GM23338 (cell line): ENCODE measurements around the gene STK24. TPM values are rescaled to one million over a fixed set of nuclear protein-coding genes. Genes with fewer than 3 reads are reported as not detected.

Experiments used
- ATAC-seq: fragments of 200-7000 bp; cut with Tn5 transposase; 3 replicates; pipeline ENCODE4 v1.9.1; 2020
- DNase-seq: peaks from one replicate; pipeline ENCODE4 v3.0.0-alpha.2; 2015; ENCODE audit warnings: low spot score
- H2AFZ ChIP-seq: fragments of 200-600 bp; sonication (generic); 2 replicates; pipeline ENCODE4 v1.8.0; 2016; ENCODE audit warnings: antibody characterized with exemption, mild to moderate bottlenecking, moderate library complexity
- H3F3A ChIP-seq: fragments of 200-600 bp; sonication (generic); replicated peaks from 2 replicates; pipeline ENCODE4 v1.8.0; 2017; ENCODE audit warnings: antibody characterized with exemption, mixed run types, low read depth
- H3K27ac ChIP-seq: fragments of 200-600 bp; sonication (generic); 2 replicates; pipeline ENCODE4 v1.6.1; 2016; ENCODE audit warnings: low read depth
- H3K27me3 ChIP-seq: fragments of 200-600 bp; sonication (generic); 2 replicates; pipeline ENCODE4 v1.8.0; 2016; ENCODE audit warnings: mild to moderate bottlenecking, mixed run types, moderate library complexity; ENCODE audit not compliant: insufficient read depth
- H3K36me3 ChIP-seq: fragments of 200-600 bp; sonication (generic); 2 replicates; pipeline ENCODE4 v1.8.0; 2016; ENCODE audit warnings: mild to moderate bottlenecking; ENCODE audit not compliant: insufficient read depth
- H3K4me1 ChIP-seq: fragments of 200-600 bp; sonication (generic); 2 replicates; pipeline ENCODE4 v1.8.0; 2016; ENCODE audit warnings: mild to moderate bottlenecking, moderate library complexity; ENCODE audit not compliant: insufficient read depth
- H3K4me2 ChIP-seq: fragments of 200-600 bp; sonication (generic); 2 replicates; pipeline ENCODE4 v1.7.1; 2017; ENCODE audit warnings: mixed run types
- H3K4me3 ChIP-seq: fragments of 200-600 bp; sonication (generic); 2 replicates; pipeline ENCODE4 v1.6.1; 2016; ENCODE audit warnings: mixed run types
- H3K79me2 ChIP-seq: fragments of 200-600 bp; sonication (generic); replicated peaks from 2 replicates; pipeline ENCODE4 v1.8.0; 2017; ENCODE audit warnings: mild to moderate bottlenecking; ENCODE audit not compliant: insufficient read depth
- H3K9me2 ChIP-seq: fragments of 200-600 bp; sonication (generic); 2 replicates; pipeline ENCODE4 v1.8.0; 2017; ENCODE audit not compliant: insufficient read depth
- H4K20me1 ChIP-seq: fragments of 200-600 bp; sonication (generic); replicated peaks from 2 replicates; pipeline ENCODE4 v1.8.0; 2017; ENCODE audit warnings: mild to moderate bottlenecking; ENCODE audit not compliant: insufficient read depth
- H3K27ac Mint-ChIP-seq: 2 replicates; pipeline ENCODE4 v1.8.0; 2020; ENCODE audit warnings: inconsistent platforms, mild to moderate bottlenecking, moderate library complexity, mixed read lengths
- H3K27me3 Mint-ChIP-seq: 3 replicates; pipeline ENCODE4 v1.8.0; 2022; ENCODE audit warnings: low read depth, mild to moderate bottlenecking, moderate library complexity, mixed read lengths, inconsistent platforms; ENCODE audit not compliant: insufficient read depth, poor library complexity
- H3K36me3 Mint-ChIP-seq: 3 replicates; pipeline ENCODE4 v1.8.0; 2021; ENCODE audit warnings: low read depth, mild to moderate bottlenecking, inconsistent platforms, moderate library complexity, mixed read lengths
- H3K4me1 Mint-ChIP-seq: 3 replicates; pipeline ENCODE4 v1.8.0; 2020; ENCODE audit warnings: mild to moderate bottlenecking, inconsistent platforms, mixed read lengths
- H3K4me3 Mint-ChIP-seq: 3 replicates; pipeline ENCODE4 v1.8.0; 2021; ENCODE audit warnings: moderate library complexity, mild to moderate bottlenecking, inconsistent platforms, mixed read lengths
- H3K9me3 Mint-ChIP-seq: 3 replicates; pipeline ENCODE4 v1.8.0; 2020; ENCODE audit warnings: moderate library complexity, mild to moderate bottlenecking, inconsistent platforms, mixed read lengths
- CREB1 ChIP-seq: fragments of 250-450 bp; sonication (Bioruptor Pico); IDR thresholded peaks from 2 replicates; pipeline ENCODE4 v1.5.0; 2020; ENCODE audit warnings: low read depth, mild to moderate bottlenecking, moderate library complexity
- CTCF ChIP-seq, 2 experiments: fragments of 200-600 bp in 1 of 2; sonication (generic) in 1 of 2; conservative IDR thresholded peaks; 2 replicates each; pipeline versions ENCODE4 v1.5.1 to v1.6.1; 2016 to 2017; ENCODE audit warnings: antibody characterized with exemption in 2 of 2, low read depth in 2 of 2, mild to moderate bottlenecking in 2 of 2, moderate library complexity in 1 of 2
- ETS1 ChIP-seq: IDR thresholded peaks from 2 replicates; pipeline ENCODE4 v1.6.1; 2016; ENCODE audit warnings: antibody characterized with exemption
- POLR2AphosphoS5 ChIP-seq: IDR thresholded peaks from 2 replicates; pipeline ENCODE4 v1.6.1; 2016; ENCODE audit warnings: antibody characterized with exemption, low read depth
- ZNF114 ChIP-seq: fragments of 250-450 bp; sonication (Bioruptor Pico); IDR thresholded peaks from 2 replicates; pipeline ENCODE4 v1.5.0; 2020; ENCODE audit warnings: mild to moderate bottlenecking, moderate library complexity
- ZNF331 ChIP-seq: fragments of 250-450 bp; sonication (Bioruptor Pico); IDR thresholded peaks from 2 replicates; pipeline ENCODE4 v1.5.0; 2020; ENCODE audit warnings: low read depth, mild to moderate bottlenecking, moderate library complexity
- ZNF462 ChIP-seq: fragments of 250-450 bp; sonication (Bioruptor Pico); IDR thresholded peaks from 2 replicates; pipeline ENCODE4 v1.5.0; 2020; ENCODE audit warnings: mild to moderate bottlenecking, moderate library complexity
- polyA plus RNA-seq: library from polyadenylated mRNA; unstranded; fragments of >200 nt; fragmentation: Nextera tagmentation; extraction: Ambion mirVana; gene quantifications from 2 replicates; pipeline ENCODE4 v1.2.1, GENCODE V29; 2016
- total RNA-seq: library from RNA; depleted of rRNA; stranded (reverse); fragments of >200 nt; shearing (Covaris generic); gene quantifications from 2 replicates; pipeline ENCODE4 v1.2.3, GENCODE V29; 2014

STK24 gene
- total and polyA plus RNA-seq, 2 experiments from 2014 or later, result 56.5 to 144 TPM

- DNase-seq, result no peak
- Histone ChIP-seq H3K4me1 (peaks cover 18% of the 10 kb centered on the region), H3K27me3 (no peaks in the 10 kb centered on the region), H3K4me2 (no peak overlapping the region), H3F3A (no peaks in the 10 kb centered on the region), H3K27ac (no peak overlapping the region), H3K9me2 (no peaks in the 10 kb centered on the region), H4K20me1 (peaks cover 49% of the 10 kb centered on the region), H3K79me2 (peaks cover 99% of the 10 kb centered on the region), H3K4me3 (no peak overlapping the region), H3K36me3 (no peaks in the 10 kb centered on the region; the same call in 1 of the 2 replicates), H2AFZ (no peak overlapping the region)
- no peak for TF ChIP-seq CTCF (conservative IDR thresholded peaks at IDR 0.05; ENCODE audit: low read depth in 2 of 2)
- TF ChIP-seq ETS1, result no peak
- TF ChIP-seq CREB1 (CRISPR knock-in tag), result no peak
- TF ChIP-seq ZNF114, result no peak
- TF ChIP-seq ZNF331 (CRISPR knock-in tag), result no peak
- no peak for TF ChIP-seq POLR2AphosphoS5
- no peak for TF ChIP-seq ZNF462
- Mint-ChIP-seq H3K4me1 (peaks cover 59% of the 10 kb centered on the region), H3K36me3 (peaks cover 26% of the 10 kb centered on the region), H3K9me3 (no peaks in the 10 kb centered on the region), H3K4me3 (no peak overlapping the region), H3K27ac (no peak overlapping the region), H3K27me3 (peaks cover 4% of the 10 kb centered on the region)
- no peak for ATAC-seq
Observed at GRCh38 chr13:98500963-98501421, 75.9 kb downstream of the STK24 start.
